GM12878 (cell line): Measurements from ENCODE around the gene FAM107A. TPM values are rescaled to one million over a fixed set of nuclear protein-coding genes. Genes with fewer than 3 reads are reported as not detected.

Source experiments
- ATAC-seq: fragments of 200-7000 bp; cut with Tn5 transposase; 3 replicates; pipeline ENCODE4 v1.9.1; 2020; ENCODE audit warnings: mild to moderate bottlenecking, moderate library complexity
- BruUV-seq: library from RNA; stranded (reverse); fragments of 400-500 nt; replicated peaks from 2 replicates; lab custom pipeline; 2021; lab: Mats Ljungman, UMichigan
- CTCF ChIA-PET: fragments of 300-600 bp; sonication (Branson Sonifier 250); formaldehyde crosslinking; extraction: SDS; loops from one replicate; lab custom pipeline; 2021; ENCODE audit warnings: inconsistent platforms; lab: Yijun Ruan, JAX
- POLR2A ChIA-PET: fragments of 350-600 bp; formaldehyde crosslinking; extraction: SDS; loops from one replicate; lab custom pipeline; 2021; ENCODE audit warnings: inconsistent platforms; lab: Charles Lee
- RAD21 ChIA-PET: fragments of 300-600 bp; sonication (Branson Sonifier 250); formaldehyde crosslinking; loops from one replicate; lab custom pipeline; 2023; ENCODE audit warnings: antibody characterized with exemption; ENCODE audit not compliant: unreplicated experiment; lab: Charles Lee
- SMC1A ChIA-PET: fragments of 300-600 bp; sonication (Branson Sonifier 250); formaldehyde crosslinking; loops from one replicate; lab custom pipeline; 2023; ENCODE audit not compliant: unreplicated experiment, uncharacterized antibody; lab: Charles Lee
- DNase-seq: peaks from one replicate; pipeline ENCODE4 v3.0.0-alpha.2; 2011; ENCODE audit warnings: low read depth, low spot score
- FAIRE-seq: peaks from 3 replicates; lab custom pipeline; 2011; peaks lifted over from hg19 to GRCh38; lab: Jason Lieb, UNC
- H2AFZ ChIP-seq: 2 replicates; pipeline ENCODE4 v1.6.0; 2011; ENCODE audit warnings: low read depth, low read length, control low read depth; ENCODE audit not compliant: control insufficient read depth
- H3K27ac ChIP-seq: 2 replicates; pipeline ENCODE4 v1.5.1; 2011; ENCODE audit warnings: control low read depth; ENCODE audit not compliant: control insufficient read depth, insufficient read depth
- H3K27me3 ChIP-seq, 2 experiments: replicated peaks in 1 of 2; 2 replicates each; pipeline versions ENCODE4 v1.6.0 to v1.6.1; 2011; ENCODE audit warnings: low read length in 1 of 2; ENCODE audit not compliant: control insufficient read depth in 2 of 2, insufficient read depth in 2 of 2
- H3K36me3 ChIP-seq, 2 experiments: 2 replicates each; pipeline ENCODE4 v1.5.1; 2011; ENCODE audit warnings: low read length in 1 of 2; ENCODE audit not compliant: control insufficient read depth in 2 of 2, insufficient read depth in 2 of 2
- H3K4me1 ChIP-seq: 2 replicates; pipeline ENCODE4 v1.6.1; 2011; ENCODE audit warnings: mild to moderate bottlenecking, low read length, moderate library complexity, mixed read lengths; ENCODE audit not compliant: control insufficient read depth, insufficient read depth
- H3K4me2 ChIP-seq: 2 replicates; pipeline ENCODE4 v1.6.0; 2011; ENCODE audit warnings: control low read depth; ENCODE audit not compliant: control insufficient read depth, insufficient read depth
- H3K4me3 ChIP-seq: fragments of 200-600 bp; sonication (generic); 2 replicates; pipeline ENCODE4 v1.5.1; 2016
- H3K79me2 ChIP-seq: 2 replicates; pipeline ENCODE4 v1.6.0; 2011; ENCODE audit warnings: low read length; ENCODE audit not compliant: control insufficient read depth, insufficient read depth
- H3K9ac ChIP-seq: 2 replicates; pipeline ENCODE4 v1.8.0; 2011; ENCODE audit warnings: low read length, control low read depth, mixed read lengths; ENCODE audit not compliant: control insufficient read depth, insufficient read depth
- H3K9me3 ChIP-seq: replicated peaks from 3 replicates; pipeline ENCODE4 v1.5.1; 2011; ENCODE audit warnings: mild to moderate bottlenecking, low read length; ENCODE audit not compliant: control insufficient read depth, insufficient read depth
- H4K20me1 ChIP-seq: 2 replicates; pipeline ENCODE4 v1.6.0; 2011; ENCODE audit not compliant: control insufficient read depth, insufficient read depth
- CEBPB ChIP-seq, 2 experiments: fragments of 150-350 bp in 1 of 2; IDR thresholded peaks; 2 replicates each; pipeline ENCODE4 v1.6.1; 2012 to 2014; ENCODE audit warnings: low read depth in 2 of 2, low read length in 2 of 2, borderline replicate concordance in 1 of 2, inconsistent platforms in 1 of 2
- NFIC ChIP-seq: IDR thresholded peaks from 2 replicates; pipeline ENCODE4 v1.6.1; 2012; ENCODE audit warnings: low read depth, mild to moderate bottlenecking, inconsistent platforms, low read length, moderate library complexity
- NRF1 ChIP-seq: conservative IDR thresholded peaks from 2 replicates; pipeline ENCODE4 v1.6.1; 2011; ENCODE audit warnings: mild to moderate bottlenecking, low read depth, low read length, improper control_type of control experiment
- PAX8 ChIP-seq: fragments of 450-650 bp; IDR thresholded peaks from 2 replicates; pipeline ENCODE4 v1.6.1; 2017; ENCODE audit warnings: mild to moderate bottlenecking, moderate library complexity
- TCF3 ChIP-seq: IDR thresholded peaks from 2 replicates; pipeline ENCODE4 v1.6.1; 2012; ENCODE audit warnings: low read depth, mild to moderate bottlenecking, low read length, borderline replicate concordance; ENCODE audit not compliant: insufficient read depth
- ZBTB11 ChIP-seq: fragments of 450-650 bp; formaldehyde crosslinking; IDR thresholded peaks from 2 replicates; pipeline ENCODE4 v1.5.0; 2022; ENCODE audit warnings: mild to moderate bottlenecking, missing genetic modification characterization
- ZNF384 ChIP-seq: IDR thresholded peaks from 2 replicates; pipeline ENCODE4 v1.6.1; 2012; ENCODE audit warnings: low read depth, mild to moderate bottlenecking, low read length, improper control_type of control experiment, borderline replicate concordance
- WGBS: methylation state at CpG from one replicate; pipeline ENCODE4 v1.1.6; 2016; ENCODE audit warnings: low lambda C conversion rate; ENCODE audit not compliant: insufficient replicate concordance, insufficient coverage; ENCODE audit errors: missing lambda C conversion rate; 5-methylcytosine and 5-hydroxymethylcytosine counted together
- in situ Hi-C: fragments of 300-500 bp; cut with MboI; formaldehyde crosslinking; loops from 9 replicates; pipeline ENCODE4 v1.14.3; 2018; ENCODE audit warnings: mixed read lengths
- intact Hi-C: fragments of 100-400 bp; cut with micrococcal nuclease; formaldehyde crosslinking; loops from one replicate; pipeline ENCODE4 v1.14.2; 2022; ENCODE audit not compliant: unreplicated experiment
- polyA plus RNA-seq, 11 experiments: library from polyadenylated mRNA; depleted of rRNA in 4 of 11; unstranded in 6 of 11; stranded (reverse) in 5 of 11; fragments of >200 nt; fragmentation: Nextera tagmentation in 4 of 11; fragmentation: Illumina TruSeq in 1 of 11; extraction: Ambion mirVana in 4 of 11; extraction: Trizol in 1 of 11; gene quantifications; 1 replicate in 1 of 11; 2 replicates in 10 of 11; pipeline versions ENCODE4 v1.2.1 to v1.2.3, GENCODE V29; 2011 to 2016; ENCODE audit warnings: inconsistent platforms in 2 of 11, missing spikeins in 2 of 11, low read depth in 1 of 11
- total RNA-seq, 4 experiments: library from RNA; depleted of rRNA in 3 of 4; stranded (reverse); fragments of >200 nt in 3 of 4; fragmentation: Illumina TruSeq in 1 of 4; extraction: Trizol in 1 of 4; gene quantifications; 2 replicates each; pipeline versions ENCODE4 v1.2.1 to v1.2.3, GENCODE V29; 2013 to 2021

FAM107A gene
- total and polyA plus RNA-seq, 10 of the 15 experiments (the other 5 are each of a cell fraction or from before 2014, with no cell fraction given): not detected

GRCh38 chr3:58624550-58624949, 47.4 kb upstream of the FAM107A start:
- ATAC-seq: no peak
- ChIA-PET POLR2A (interaction anchor here (1.6 kb wide), 1 partner anchor 8 kb away, joined by 3 read pairs; no protein-coding TSS in a partner anchor), RAD21 (interaction anchor here (8.6 kb wide), 1 partner anchor 56 kb away, joined by 100 read pairs; no protein-coding TSS in a partner anchor), CTCF (interaction anchor here (0.6 to 1.2 kb wide), 2 partner anchors 10 to 592 kb away, joined by 3 read pairs; no protein-coding TSS in a partner anchor), SMC1A (interaction anchor here (2.3 kb wide), 1 partner anchor 55 kb away, joined by 7 read pairs; no protein-coding TSS in a partner anchor)
- DNase-seq: no peak
- WGBS: 0% methylated on average over 3 of the region's 3 CpGs
- H3K4me1 ChIP-seq: no peaks in the 10 kb centered on the region
- no peaks in the 10 kb centered on the region for H3K9me3 ChIP-seq
- H3K4me2 ChIP-seq: no peak overlapping the region
- TF ChIP-seq NFIC: no peak
- no peak for TF ChIP-seq ZBTB11 (CRISPR knock-in tag)
- TF ChIP-seq ZNF384: no peak
- no peak for TF ChIP-seq NRF1
- no peak for TF ChIP-seq PAX8
- no peak for TF ChIP-seq CEBPB (IDR thresholded peaks at IDR 0.05; ENCODE audit: borderline replicate concordance in 1 of 2, low read depth in 2 of 2, low read length in 2 of 2)
- TF ChIP-seq TCF3: no peak
- H4K20me1 ChIP-seq: no peaks in the 10 kb centered on the region; the same call in 1 of the 2 replicates
- no peak overlapping the region for H2AFZ ChIP-seq
- no peak overlapping the region for H3K4me3 ChIP-seq
- H3K79me2 ChIP-seq: no peaks in the 10 kb centered on the region
- H3K9ac ChIP-seq: no peak overlapping the region
- peaks cover 1 to 3% of the 10 kb centered on the region in 2 experiments; a peak in 2 of 4 replicates for H3K27me3 ChIP-seq
- no TSS peak for BruUV-seq
- in situ Hi-C loops: loop anchor here (10.0 kb wide), 1 partner anchor 440 kb away; no protein-coding TSS in a partner anchor
- intact Hi-C loops: no loop called here
- FAIRE-seq: no peak
- H3K27ac ChIP-seq: no peak overlapping the region
- H3K36me3 ChIP-seq: no peaks in the 10 kb centered on the region
